Thymus (tissue), 11 donors: Measurements from ENCODE around the gene IFNAR1. TPM values are rescaled to one million over a fixed set of nuclear protein-coding genes. Genes with fewer than 3 reads are reported as not detected.
"Not testable (repeated sequence)": the region's sequence is repeated elsewhere in the genome, so short reads cannot be mapped to it uniquely, and the experiment has no call there.

Experiments
- DNase-seq, 9 donors: peaks; one replicate each; pipeline ENCODE4 v3.0.0-alpha.2; 2013; ENCODE audit warnings: low spot score in 9 of 9, low read depth in 6 of 9, missing footprints in 1 of 9
- H3K27ac ChIP-seq, 2 donors: one replicate each; pipeline ENCODE4 v1.5.1; 2013; ENCODE audit warnings: control low read depth in 1 of 2, low read depth in 1 of 2, low read length in 1 of 2, mild to moderate bottlenecking in 1 of 2, moderate library complexity in 1 of 2
- H3K27me3 ChIP-seq, 2 donors: one replicate each; pipeline ENCODE4 v1.5.1; 2013; ENCODE audit warnings: low read length in 1 of 2; ENCODE audit not compliant: control insufficient read depth in 2 of 2, insufficient read depth in 1 of 2
- H3K36me3 ChIP-seq, 2 donors: one replicate each; pipeline ENCODE4 v1.5.1; 2013; ENCODE audit warnings: low read length in 1 of 2, mild to moderate bottlenecking in 1 of 2, moderate library complexity in 1 of 2; ENCODE audit not compliant: control insufficient read depth in 2 of 2, insufficient read depth in 2 of 2
- H3K4me1 ChIP-seq, 2 donors: one replicate each; pipeline ENCODE4 v1.5.1; 2013; ENCODE audit warnings: low read length in 2 of 2; ENCODE audit not compliant: control insufficient read depth in 2 of 2, insufficient read depth in 2 of 2
- H3K4me3 ChIP-seq, 2 donors: one replicate each; pipeline ENCODE4 v1.5.1; 2013; ENCODE audit warnings: low read length in 2 of 2, control low read depth in 1 of 2, mild to moderate bottlenecking in 1 of 2
- H3K9me3 ChIP-seq, 2 donors: one replicate each; pipeline ENCODE4 v1.5.1; 2013; ENCODE audit warnings: low read length in 1 of 2, mild to moderate bottlenecking in 1 of 2; ENCODE audit not compliant: control insufficient read depth in 2 of 2, insufficient read depth in 1 of 2
- WGBS: extraction: QIAGEN DNeasy Blood & Tissue Kit; methylation state at CpG from one replicate; pipeline ENCODE4 v1.1.7; 2013; 5-methylcytosine and 5-hydroxymethylcytosine counted together
- polyA plus RNA-seq: library from polyadenylated mRNA; stranded (reverse); fragments of 200-250 nt; gene quantifications from one replicate; pipeline ENCODE4 v1.2.3, GENCODE V29; 2013
- total RNA-seq: library from RNA; stranded (reverse); fragments of 120-200 nt; gene quantifications from one replicate; pipeline ENCODE4 v1.2.4, GENCODE V29; 2013
- donor health status: healthy.

The IFNAR1 gene
- total and polyA plus RNA-seq, 2 donors: 17.2 to 18.2 TPM

DNA sequence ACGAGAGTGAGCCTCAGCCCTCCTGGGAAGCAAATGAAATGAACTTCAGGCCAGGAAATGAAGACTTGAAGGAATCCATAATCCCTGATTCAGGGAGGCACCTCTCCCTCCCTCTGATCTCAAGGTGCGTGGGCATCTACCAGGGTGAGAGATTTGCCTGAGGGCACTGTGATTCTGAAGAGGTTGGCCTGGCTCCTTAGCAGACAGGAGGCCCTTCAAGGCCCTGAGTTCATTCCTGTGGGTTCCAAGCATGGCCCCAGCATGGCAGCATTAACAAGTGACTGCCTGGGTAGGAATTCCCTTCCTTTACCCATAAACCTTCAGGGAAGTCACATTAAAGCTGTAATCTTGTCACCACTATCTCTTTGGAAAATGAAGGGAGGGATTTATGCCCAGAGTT, 48.7 kb downstream of the IFNAR1 start:
- Histone ChIP-seq H3K4me1 (peaks cover 0 to 2% of the 10 kb centered on the region in 2 donors), H3K27me3 (peaks cover 0 to 2% of the 10 kb centered on the region in 2 donors), H3K27ac (peak overlapping the region; percentile 36 to 73), H3K9me3 (peaks cover 0 to 6% of the 10 kb centered on the region in 2 donors), H3K4me3 (no peak overlapping the region), H3K36me3 (no peaks in the 10 kb centered on the region)
- DNase-seq: no peak
- WGBS: 96% methylated on average over 2 of the region's 2 CpGs

- WGBS: 64% methylated on average over 2 of the region's 2 CpGs
- Histone ChIP-seq H3K27me3 (peaks cover 0 to 2% of the 10 kb centered on the region in 2 donors), H3K27ac (peak overlapping the region in 1 of 2 donors; percentile 73), H3K9me3 (peaks cover 0 to under 1% of the 10 kb centered on the region in 2 donors), H3K36me3 (no peaks in the 10 kb centered on the region), H3K4me3 (no peak overlapping the region), H3K4me1 (peaks cover 0 to 2% of the 10 kb centered on the region in 2 donors)
- DNase-seq: no peak
Observed at GRCh38 chr21:33374080-33374449, 49.3 kb downstream of the IFNAR1 start.

DNA sequence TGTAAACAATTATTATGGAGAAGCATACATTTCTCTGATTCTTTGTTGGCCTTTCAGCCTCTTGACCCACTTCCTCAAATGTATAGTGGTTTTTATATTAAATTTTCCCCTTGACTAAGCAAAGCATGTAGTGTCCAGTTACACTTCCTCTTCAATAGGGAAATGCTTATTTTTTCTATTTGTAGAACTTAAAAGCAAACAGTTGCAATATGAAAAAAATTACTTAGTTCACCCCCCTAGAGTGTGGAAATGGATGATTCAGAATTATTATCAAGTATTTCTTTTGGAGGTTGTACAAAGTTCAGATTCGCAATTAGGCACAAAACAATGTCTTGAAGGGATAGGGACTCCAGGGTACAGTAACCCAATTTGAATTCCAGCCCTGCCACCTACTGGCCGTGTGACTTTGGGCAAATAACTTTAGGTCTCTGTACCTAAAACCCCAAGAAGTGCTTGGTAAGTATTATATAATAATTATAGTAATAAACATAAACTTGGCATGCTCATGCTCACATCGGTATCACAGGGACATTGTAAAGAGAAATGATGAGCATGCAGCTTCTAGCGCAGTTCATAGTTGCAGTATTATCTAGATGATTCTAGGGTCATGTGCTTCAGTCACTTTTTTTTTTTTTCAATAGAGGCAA, 49.8 kb downstream of the IFNAR1 start:
- H3K27me3 ChIP-seq: peaks cover 0 to 2% of the 10 kb centered on the region in 2 donors
- peaks cover 0 to 6% of the 10 kb centered on the region in 2 donors for H3K4me1 ChIP-seq
- WGBS: 39% methylated on average over 4 of the region's 4 CpGs
- no peaks in the 10 kb centered on the region for H3K9me3 ChIP-seq
- DNase-seq: peak in 6 of 9 donors; percentile 38 to 77 (median 48)
- H3K27ac ChIP-seq: peak overlapping the region in 1 of 2 donors; percentile 73
- H3K4me3 ChIP-seq: no peak overlapping the region
- no peaks in the 10 kb centered on the region for H3K36me3 ChIP-seq

GRCh38 chr21:33375101-33375644, 50.4 kb downstream of the IFNAR1 start:
- H3K9me3 ChIP-seq: no peaks in the 10 kb centered on the region
- no peaks in the 10 kb centered on the region for H3K36me3 ChIP-seq
- H3K4me1 ChIP-seq: peaks cover 0 to 10% of the 10 kb centered on the region in 2 donors
- no peak for DNase-seq
- no peak overlapping the region for H3K4me3 ChIP-seq
- H3K27ac ChIP-seq: no peak overlapping the region
- peaks cover 0 to 2% of the 10 kb centered on the region in 2 donors for H3K27me3 ChIP-seq
- WGBS: 72% methylated on average over 5 of the region's 5 CpGs

- peaks cover 2 to 19% of the 10 kb centered on the region in 2 donors for H3K4me1 ChIP-seq
- no peaks in the 10 kb centered on the region for H3K36me3 ChIP-seq
- no peak for DNase-seq
- H3K27me3 ChIP-seq: peaks cover 0 to 2% of the 10 kb centered on the region in 2 donors
- H3K9me3 ChIP-seq: no peaks in the 10 kb centered on the region
- no peak overlapping the region for H3K4me3 ChIP-seq
- 99% methylated on average over 6 of the region's 6 CpGs for WGBS
- no peak overlapping the region for H3K27ac ChIP-seq
Observed at GRCh38 chr21:33377221-33377920, 52.6 kb downstream of the IFNAR1 start.

GRCh38 chr21:33378081-33378480, 53.3 kb downstream of the IFNAR1 start:
- H3K27me3 ChIP-seq: peaks cover 0 to 2% of the 10 kb centered on the region in 2 donors
- DNase-seq: no peak
- 97% methylated on average over 9 of the region's 9 CpGs for WGBS
- H3K4me1 ChIP-seq: peaks cover 8 to 26% of the 10 kb centered on the region in 2 donors
- H3K4me3 ChIP-seq: no peak overlapping the region
- H3K36me3 ChIP-seq: no peaks in the 10 kb centered on the region
- no peaks in the 10 kb centered on the region for H3K9me3 ChIP-seq
- H3K27ac ChIP-seq: no peak overlapping the region

GRCh38 chr21:33379934-33380333, 55.2 kb downstream of the IFNAR1 start:
- H3K36me3 ChIP-seq, H3K27me3 ChIP-seq, H3K4me3 ChIP-seq, H3K9me3 ChIP-seq: not testable (repeated sequence)
- peak overlapping the region; percentile 64 to 80 for H3K27ac ChIP-seq
- H3K4me1 ChIP-seq: peaks cover 13 to 42% of the 10 kb centered on the region in 2 donors
- WGBS: 31% methylated on average over 1 of the region's 1 CpG
- DNase-seq: peak in 1 of 9 donors; percentile 34

- DNase-seq: peak in 3 of 9 donors; percentile 28 to 71 (median 35)
- Histone ChIP-seq H3K36me3 (no peaks in the 10 kb centered on the region), H3K27ac (peak overlapping the region; percentile 64 to 80), H3K9me3 (no peaks in the 10 kb centered on the region), H3K4me1 (peaks cover 15 to 46% of the 10 kb centered on the region in 2 donors), H3K27me3 (peaks cover 0 to 2% of the 10 kb centered on the region in 2 donors), H3K4me3 (no peak overlapping the region)
- WGBS: 78% methylated on average over 11 of the region's 11 CpGs
Observed at GRCh38 chr21:33380483-33380998, 55.8 kb downstream of the IFNAR1 start.

GRCh38 chr21:33381381-33381780, 56.6 kb downstream of the IFNAR1 start:
- DNase-seq, H3K4me3 ChIP-seq, H3K9me3 ChIP-seq, H3K36me3 ChIP-seq, H3K27me3 ChIP-seq, H3K27ac ChIP-seq: not testable (repeated sequence)
- 96% methylated on average over 6 of the region's 6 CpGs for WGBS
- H3K4me1 ChIP-seq: peaks cover 15 to 46% of the 10 kb centered on the region in 2 donors
